ENCODE measurements around the gene MFSD8. TPM values are rescaled to one million over a fixed set of nuclear protein-coding genes. Genes with fewer than 3 reads are reported as not detected.
"Not testable (repeated sequence)": the region's sequence is repeated elsewhere in the genome, so short reads cannot be mapped to it uniquely, and the experiment has no call there.

Gene MFSD8
- total RNA-seq, 4 donors from 2014 or later: 22.2 to 63.1 (median 26.8) TPM

DNA sequence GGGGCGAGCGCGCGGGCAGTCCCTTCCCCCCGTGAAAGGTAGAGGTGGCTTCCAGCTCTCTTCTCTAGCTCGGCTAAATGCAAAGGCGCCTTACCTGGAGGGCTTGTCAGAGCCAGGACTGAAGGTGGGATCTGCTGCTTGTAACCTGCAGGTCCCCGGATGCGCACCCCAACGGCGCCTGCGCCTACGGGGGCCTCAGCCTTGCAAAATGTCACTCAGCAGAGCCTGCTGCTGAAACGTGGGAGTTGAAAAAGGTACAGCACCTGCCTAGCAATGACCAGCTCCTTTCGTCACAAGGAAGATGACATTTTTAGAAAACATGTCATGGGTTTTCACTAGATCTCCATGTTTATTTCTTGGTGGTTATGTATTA, 816 bp upstream of the MFSD8 start:
- TF ChIP-seq POLR2A (IDR thresholded peaks at IDR 0.05): no peak
- TF ChIP-seq, protein P1, sequence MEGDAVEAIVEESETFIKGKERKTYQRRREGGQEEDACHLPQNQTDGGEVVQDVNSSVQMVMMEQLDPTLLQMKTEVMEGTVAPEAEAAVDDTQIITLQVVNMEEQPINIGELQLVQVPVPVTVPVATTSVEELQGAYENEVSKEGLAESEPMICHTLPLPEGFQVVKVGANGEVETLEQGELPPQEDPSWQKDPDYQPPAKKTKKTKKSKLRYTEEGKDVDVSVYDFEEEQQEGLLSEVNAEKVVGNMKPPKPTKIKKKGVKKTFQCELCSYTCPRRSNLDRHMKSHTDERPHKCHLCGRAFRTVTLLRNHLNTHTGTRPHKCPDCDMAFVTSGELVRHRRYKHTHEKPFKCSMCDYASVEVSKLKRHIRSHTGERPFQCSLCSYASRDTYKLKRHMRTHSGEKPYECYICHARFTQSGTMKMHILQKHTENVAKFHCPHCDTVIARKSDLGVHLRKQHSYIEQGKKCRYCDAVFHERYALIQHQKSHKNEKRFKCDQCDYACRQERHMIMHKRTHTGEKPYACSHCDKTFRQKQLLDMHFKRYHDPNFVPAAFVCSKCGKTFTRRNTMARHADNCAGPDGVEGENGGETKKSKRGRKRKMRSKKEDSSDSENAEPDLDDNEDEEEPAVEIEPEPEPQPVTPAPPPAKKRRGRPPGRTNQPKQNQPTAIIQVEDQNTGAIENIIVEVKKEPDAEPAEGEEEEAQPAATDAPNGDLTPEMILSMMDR (IDR thresholded peaks at IDR 0.05): no peak
- no peak for TF ChIP-seq EP300 (IDR thresholded peaks at IDR 0.05)
- no peak for TF ChIP-seq POLR2AphosphoS5 (IDR thresholded peaks at IDR 0.05)
- DNase-seq (ENCODE audit: low spot score in 2 of 2): no peak
- Histone ChIP-seq H3K36me3 (no peaks in the 10 kb centered on the region), H3K4me1 (peaks cover 26% of the 10 kb centered on the region), H3K27me3 (no peaks in the 10 kb centered on the region), H3K27ac (peak overlapping the region; percentile 97), H3K4me3 (peak overlapping the region; percentile 98), H3K9me3 (no peaks in the 10 kb centered on the region)
- WGBS: 0% methylated on average over 7 of the region's 15 CpGs

DNA sequence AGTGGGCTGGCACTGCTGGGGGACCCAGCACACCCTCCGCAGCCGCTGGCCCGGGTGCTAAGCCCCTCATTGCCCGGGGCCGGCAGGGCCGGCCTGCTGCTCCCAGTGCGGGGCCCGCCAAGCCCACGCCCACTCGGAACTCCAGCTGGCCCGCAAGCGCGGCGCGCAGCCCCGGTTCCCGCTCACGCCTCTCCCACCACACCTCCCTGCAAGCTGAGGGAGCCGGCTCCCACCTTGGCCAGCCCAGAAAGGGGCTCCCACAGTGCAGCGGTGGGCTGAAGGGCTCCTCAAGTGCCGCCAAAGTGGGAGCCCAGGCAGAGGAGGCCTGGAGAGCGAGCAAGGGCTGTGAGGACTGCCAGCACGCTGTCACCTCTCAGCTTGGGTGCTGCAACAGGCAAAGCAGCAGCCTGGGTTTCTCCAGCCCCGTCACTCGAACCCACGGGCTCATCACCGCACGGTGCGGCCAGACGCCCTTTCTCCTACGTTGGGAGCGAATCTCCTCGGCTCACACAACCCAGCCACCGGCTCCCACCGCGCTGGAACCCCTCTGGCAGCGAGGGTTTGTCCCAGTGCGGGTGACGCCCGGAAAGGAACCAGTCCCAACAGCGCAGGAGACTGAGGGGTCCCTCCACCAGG, 429 bp downstream of the MFSD8 start:
- 0% methylated on average over 18 of the region's 41 CpGs for WGBS
- peak overlapping the region; percentile 97 for H3K27ac ChIP-seq
- H3K9me3 ChIP-seq; DNase-seq (ENCODE audit: low spot score in 2 of 2); H3K36me3 ChIP-seq; H3K27me3 ChIP-seq: not testable (repeated sequence)
- H3K4me1 ChIP-seq: peaks cover 26% of the 10 kb centered on the region
- peak overlapping the region; percentile 98 for H3K4me3 ChIP-seq

DNA sequence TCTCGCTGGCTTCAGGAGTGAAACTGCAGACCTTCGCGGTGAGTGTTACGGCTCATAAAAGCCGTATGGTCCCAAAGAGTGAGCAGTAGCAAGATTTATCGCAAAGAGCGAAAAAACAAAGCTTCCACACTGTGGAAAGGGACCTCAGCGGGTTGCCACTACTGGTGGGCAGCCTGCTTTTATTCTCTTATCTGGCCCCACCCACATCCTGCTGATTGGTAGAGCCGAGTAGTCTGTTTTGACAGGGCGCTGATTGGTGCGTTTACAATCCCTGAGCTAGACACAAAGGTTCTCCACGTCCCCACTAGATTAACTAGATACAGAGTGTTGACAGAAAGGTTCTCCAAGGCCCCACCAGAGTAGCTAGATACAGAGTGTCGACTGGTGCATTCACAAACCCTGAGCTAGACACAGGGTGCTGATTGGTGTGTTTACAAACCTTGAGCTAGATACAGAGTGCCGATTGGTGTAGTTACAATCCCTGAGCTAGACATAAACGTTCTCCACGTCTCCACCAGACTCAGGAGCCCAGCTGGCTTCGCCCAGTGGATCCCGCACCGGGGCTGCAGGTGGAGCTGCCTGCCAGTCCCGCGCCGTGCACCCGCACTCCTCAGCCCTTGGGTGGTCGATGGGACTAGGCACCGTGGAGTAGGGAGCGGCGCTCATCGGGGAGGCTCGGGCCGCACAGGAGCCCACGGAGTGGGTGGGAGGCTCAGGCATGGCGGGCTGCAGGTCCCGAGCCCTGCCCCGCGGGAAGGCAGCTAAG, 1.2 kb downstream of the MFSD8 start:
- H3K27ac ChIP-seq: peak overlapping the region; percentile 97
- not testable (repeated sequence) for H3K9me3 ChIP-seq; DNase-seq (ENCODE audit: low spot score in 2 of 2); H3K36me3 ChIP-seq; H3K27me3 ChIP-seq
- WGBS: 68% methylated on average over 25 of the region's 35 CpGs
- peaks cover 26% of the 10 kb centered on the region for H3K4me1 ChIP-seq
- peak overlapping the region; percentile 98 for H3K4me3 ChIP-seq

DNA sequence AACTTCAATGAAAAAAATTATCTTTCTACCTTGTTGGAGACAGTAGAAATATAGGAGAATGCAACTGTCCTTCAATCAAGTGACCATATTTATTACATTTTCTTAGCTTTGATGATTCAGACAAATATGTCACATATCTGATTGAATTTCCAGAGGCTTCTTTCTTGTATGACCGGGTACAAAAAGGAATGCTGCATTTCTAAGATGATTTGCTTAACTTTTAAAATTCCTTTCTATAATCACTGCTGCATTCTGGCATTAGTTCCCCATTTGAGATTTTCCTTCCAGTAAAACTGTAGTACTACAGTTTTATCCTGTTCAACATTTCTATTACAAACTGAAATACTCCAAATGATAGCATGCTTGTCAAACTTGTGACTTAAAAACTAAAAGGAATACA, 5.2 kb downstream of the MFSD8 start:
- TF ChIP-seq, protein P1 (IDR thresholded peaks at IDR 0.05): no peak
- TF ChIP-seq POLR2A (IDR thresholded peaks at IDR 0.05): no peak
- no peak for TF ChIP-seq POLR2AphosphoS5 (IDR thresholded peaks at IDR 0.05)
- TF ChIP-seq EP300 (IDR thresholded peaks at IDR 0.05): no peak
- Histone ChIP-seq H3K4me3 (no peak overlapping the region), H3K36me3 (peaks cover 13% of the 10 kb centered on the region), H3K9me3 (no peaks in the 10 kb centered on the region), H3K27ac (no peak overlapping the region), H3K27me3 (no peaks in the 10 kb centered on the region), H3K4me1 (peaks cover 13% of the 10 kb centered on the region)
- 71% methylated on average over 1 of the region's 1 CpG for WGBS
- DNase-seq (ENCODE audit: low spot score in 2 of 2): no peak

DNA sequence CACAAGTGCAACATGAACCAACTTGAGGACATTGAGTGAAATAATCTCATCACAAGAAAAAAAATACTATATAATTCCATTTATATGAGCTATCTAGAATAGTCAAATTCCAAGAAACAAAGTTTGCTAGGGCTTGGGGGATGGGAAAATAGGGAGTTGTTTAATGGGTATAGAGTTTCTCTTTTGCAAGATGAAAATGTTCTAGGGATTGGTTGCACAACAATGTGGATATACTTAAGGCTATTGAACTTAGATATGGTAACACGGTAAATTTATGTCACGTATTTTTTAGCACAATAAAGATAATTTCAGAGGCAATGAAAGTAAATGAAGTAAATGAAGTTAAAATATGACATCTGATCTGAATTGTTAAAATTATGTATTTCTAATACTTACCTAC, 7.9 kb downstream of the MFSD8 start:
- no peak for DNase-seq (ENCODE audit: low spot score in 2 of 2)
- Histone ChIP-seq H3K4me3 (no peak overlapping the region), H3K4me1 (no peaks in the 10 kb centered on the region), H3K9me3 (no peaks in the 10 kb centered on the region), H3K36me3 (peaks cover 22% of the 10 kb centered on the region), H3K27ac (no peak overlapping the region), H3K27me3 (no peaks in the 10 kb centered on the region)
- WGBS: 95% methylated on average over 2 of the region's 2 CpGs
- TF ChIP-seq, protein P1 (IDR thresholded peaks at IDR 0.05): no peak
- no peak for TF ChIP-seq POLR2AphosphoS5 (IDR thresholded peaks at IDR 0.05)
- TF ChIP-seq EP300 (IDR thresholded peaks at IDR 0.05): no peak
- no peak for TF ChIP-seq POLR2A (IDR thresholded peaks at IDR 0.05)

DNA sequence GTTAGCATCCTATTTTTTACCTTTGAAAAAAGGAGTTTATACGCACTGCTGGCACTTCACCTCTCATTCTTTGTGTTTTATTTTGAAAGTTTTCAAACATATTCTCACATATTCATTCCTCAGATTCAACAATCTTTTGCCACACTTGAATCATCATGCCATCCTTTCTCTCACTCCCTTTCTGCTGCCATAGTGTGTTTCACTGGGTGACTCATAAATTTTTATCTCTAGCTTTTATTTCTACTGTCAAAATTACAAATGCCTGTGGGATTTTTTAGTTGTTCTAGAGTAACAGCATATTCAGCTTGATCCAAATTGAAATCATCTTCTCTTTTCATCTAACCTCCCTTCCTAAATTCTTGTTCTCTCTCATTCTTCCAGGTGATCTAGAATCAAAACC, 28.0 kb downstream of the MFSD8 start:
- Histone ChIP-seq H3K36me3 (peaks cover 6% of the 10 kb centered on the region), H3K27me3 (no peaks in the 10 kb centered on the region), H3K4me3 (no peak overlapping the region), H3K4me1 (no peaks in the 10 kb centered on the region), H3K9me3 (no peaks in the 10 kb centered on the region), H3K27ac (no peak overlapping the region)
- DNase-seq (ENCODE audit: low spot score in 2 of 2): no peak
- 97% methylated on average over 1 of the region's 1 CpG for WGBS
- TF ChIP-seq, protein P1 (IDR thresholded peaks at IDR 0.05): no peak
- TF ChIP-seq POLR2A (IDR thresholded peaks at IDR 0.05) (no peak), EP300 (IDR thresholded peaks at IDR 0.05) (no peak), POLR2AphosphoS5 (IDR thresholded peaks at IDR 0.05) (no peak)

DNA sequence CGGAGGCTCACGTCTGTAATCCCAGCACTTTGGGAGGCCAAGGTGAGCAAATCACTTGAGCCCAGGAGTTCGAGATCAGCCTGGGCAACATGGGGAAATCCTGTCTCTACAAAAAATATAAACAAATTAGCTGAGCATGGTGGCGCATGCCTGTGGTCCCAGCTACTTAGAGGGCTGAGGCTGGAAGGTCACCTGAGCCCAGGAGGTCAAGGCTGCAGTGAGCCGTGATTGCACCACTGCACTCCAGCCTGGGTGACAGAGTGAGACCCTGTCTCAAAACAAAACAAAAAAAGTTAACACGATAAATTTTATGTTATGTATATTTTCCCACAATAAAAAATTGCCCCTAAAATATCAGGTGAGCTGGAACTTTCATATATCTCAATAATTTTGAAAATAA, 33.1 kb downstream of the MFSD8 start:
- WGBS: 96% methylated on average over 6 of the region's 6 CpGs
- H3K4me1 ChIP-seq; DNase-seq (ENCODE audit: low spot score in 2 of 2); H3K27ac ChIP-seq; H3K27me3 ChIP-seq; H3K4me3 ChIP-seq; H3K9me3 ChIP-seq: not testable (repeated sequence)
- peaks cover 26% of the 10 kb centered on the region for H3K36me3 ChIP-seq
